ENCODE data around the gene CTNNA2.

DNA sequence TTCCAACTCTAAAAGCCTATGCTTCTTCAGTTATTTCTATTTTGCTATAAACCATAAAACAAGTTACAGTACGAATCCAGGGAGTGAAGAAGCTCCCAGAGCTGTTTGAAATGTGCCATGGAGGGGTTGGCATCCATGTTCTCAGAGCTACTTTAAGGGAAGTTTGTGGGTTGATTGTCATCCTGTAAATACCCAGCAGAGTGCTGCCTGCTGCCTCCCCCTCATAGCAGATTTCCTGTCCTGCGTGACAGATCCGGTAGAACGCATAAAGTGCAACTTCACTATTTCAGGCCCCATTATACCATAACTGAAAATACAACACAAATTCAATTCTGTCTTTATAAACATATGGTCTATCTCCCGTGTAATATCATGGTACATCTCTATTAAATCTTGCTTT, 114.4 kb downstream of the CTNNA2 start:
- TF ChIP-seq ZFP3 (CRISPR knock-in tag; IDR thresholded peaks at IDR 0.05) (no peak), CREB5 (CRISPR knock-in tag; IDR thresholded peaks at IDR 0.05; ENCODE audit: low read depth) (no peak), BACH2 (CRISPR knock-in tag; IDR thresholded peaks at IDR 0.05; ENCODE audit: borderline replicate concordance) (no peak), ARNTL (CRISPR knock-in tag; IDR thresholded peaks at IDR 0.05; ENCODE audit: borderline replicate concordance, low read depth) (no peak), ZNF70 (CRISPR knock-in tag; IDR thresholded peaks at IDR 0.05) (no peak), TOX (CRISPR knock-in tag; IDR thresholded peaks at IDR 0.05; ENCODE audit: borderline replicate concordance) (no peak), ZFP30 (CRISPR knock-in tag; IDR thresholded peaks at IDR 0.05) (no peak)
- TF ChIP-seq, protein P1, sequence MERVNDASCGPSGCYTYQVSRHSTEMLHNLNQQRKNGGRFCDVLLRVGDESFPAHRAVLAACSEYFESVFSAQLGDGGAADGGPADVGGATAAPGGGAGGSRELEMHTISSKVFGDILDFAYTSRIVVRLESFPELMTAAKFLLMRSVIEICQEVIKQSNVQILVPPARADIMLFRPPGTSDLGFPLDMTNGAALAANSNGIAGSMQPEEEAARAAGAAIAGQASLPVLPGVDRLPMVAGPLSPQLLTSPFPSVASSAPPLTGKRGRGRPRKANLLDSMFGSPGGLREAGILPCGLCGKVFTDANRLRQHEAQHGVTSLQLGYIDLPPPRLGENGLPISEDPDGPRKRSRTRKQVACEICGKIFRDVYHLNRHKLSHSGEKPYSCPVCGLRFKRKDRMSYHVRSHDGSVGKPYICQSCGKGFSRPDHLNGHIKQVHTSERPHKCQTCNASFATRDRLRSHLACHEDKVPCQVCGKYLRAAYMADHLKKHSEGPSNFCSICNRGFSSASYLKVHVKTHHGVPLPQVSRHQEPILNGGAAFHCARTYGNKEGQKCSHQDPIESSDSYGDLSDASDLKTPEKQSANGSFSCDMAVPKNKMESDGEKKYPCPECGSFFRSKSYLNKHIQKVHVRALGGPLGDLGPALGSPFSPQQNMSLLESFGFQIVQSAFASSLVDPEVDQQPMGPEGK (CRISPR knock-in tag; IDR thresholded peaks at IDR 0.05; ENCODE audit: borderline replicate concordance): no peak
- TF ChIP-seq, protein P2, sequence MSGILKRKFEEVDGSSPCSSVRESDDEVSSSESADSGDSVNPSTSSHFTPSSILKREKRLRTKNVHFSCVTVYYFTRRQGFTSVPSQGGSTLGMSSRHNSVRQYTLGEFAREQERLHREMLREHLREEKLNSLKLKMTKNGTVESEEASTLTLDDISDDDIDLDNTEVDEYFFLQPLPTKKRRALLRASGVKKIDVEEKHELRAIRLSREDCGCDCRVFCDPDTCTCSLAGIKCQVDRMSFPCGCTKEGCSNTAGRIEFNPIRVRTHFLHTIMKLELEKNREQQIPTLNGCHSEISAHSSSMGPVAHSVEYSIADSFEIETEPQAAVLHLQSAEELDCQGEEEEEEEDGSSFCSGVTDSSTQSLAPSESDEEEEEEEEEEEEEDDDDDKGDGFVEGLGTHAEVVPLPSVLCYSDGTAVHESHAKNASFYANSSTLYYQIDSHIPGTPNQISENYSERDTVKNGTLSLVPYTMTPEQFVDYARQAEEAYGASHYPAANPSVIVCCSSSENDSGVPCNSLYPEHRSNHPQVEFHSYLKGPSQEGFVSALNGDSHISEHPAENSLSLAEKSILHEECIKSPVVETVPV (CRISPR knock-in tag; IDR thresholded peaks at IDR 0.05): no peak
